HepG2 (cell line): Measurements from ENCODE around the gene UBXN1. TPM values are rescaled to one million over a fixed set of nuclear protein-coding genes. Genes with fewer than 3 reads are reported as not detected.

ENCODE experiments used
- AHR ChIP-seq: IDR thresholded peaks from 2 replicates; pipeline ENCODE4 v1.6.1; 2018; ENCODE audit warnings: missing genetic modification reagents, missing compliant biosample characterization
- ARID2 ChIP-seq: sonication (generic); formaldehyde crosslinking; IDR thresholded peaks from 2 replicates; pipeline ENCODE4 v1.8.1; 2022; ENCODE audit warnings: mild to moderate bottlenecking, missing genetic modification reagents, borderline replicate concordance
- DMAP1 ChIP-seq: IDR thresholded peaks from 2 replicates; pipeline ENCODE4 v1.6.1; 2016
- DR1 ChIP-seq: sonication (generic); formaldehyde crosslinking; IDR thresholded peaks from 2 replicates; pipeline ENCODE4 v1.8.0; 2021; ENCODE audit warnings: mild to moderate bottlenecking, missing genetic modification reagents, inconsistent platforms
- GABPB1 ChIP-seq: IDR thresholded peaks from 2 replicates; pipeline ENCODE4 v1.6.1; 2016; ENCODE audit warnings: mild to moderate bottlenecking, missing genetic modification reagents, moderate library complexity, missing compliant biosample characterization
- HNF1B ChIP-seq: sonication (generic); formaldehyde crosslinking; IDR thresholded peaks from 2 replicates; pipeline ENCODE4 v1.5.1; 2020; ENCODE audit warnings: mild to moderate bottlenecking, moderate library complexity, missing genetic modification reagents
- PHF20 ChIP-seq: sonication (generic); formaldehyde crosslinking; IDR thresholded peaks from 2 replicates; pipeline ENCODE4 v1.5.0; 2020; ENCODE audit warnings: mild to moderate bottlenecking, missing genetic modification reagents
- TARDBP ChIP-seq: sonication (generic); formaldehyde crosslinking; IDR thresholded peaks from 2 replicates; pipeline ENCODE4 v1.8.0; 2022; ENCODE audit warnings: mild to moderate bottlenecking, missing genetic modification reagents
- TSC22D2 ChIP-seq: sonication (generic); formaldehyde crosslinking; IDR thresholded peaks from 2 replicates; pipeline ENCODE4 v1.5.1; 2020; ENCODE audit warnings: missing genetic modification reagents, mild to moderate bottlenecking, borderline replicate concordance
- YEATS4 ChIP-seq: sonication (generic); formaldehyde crosslinking; IDR thresholded peaks from 2 replicates; pipeline ENCODE4 v1.4.0; 2020; ENCODE audit warnings: missing genetic modification reagents, borderline replicate concordance
- ZBTB39 ChIP-seq: sonication (generic); formaldehyde crosslinking; IDR thresholded peaks from 2 replicates; pipeline ENCODE4 v1.5.0; 2020; ENCODE audit warnings: missing genetic modification reagents
- ZNF224 ChIP-seq: sonication (generic); formaldehyde crosslinking; IDR thresholded peaks from 2 replicates; pipeline ENCODE4 v1.5.0; 2020; ENCODE audit warnings: mild to moderate bottlenecking, missing genetic modification reagents
- ZNF225 ChIP-seq: sonication (generic); formaldehyde crosslinking; IDR thresholded peaks from 2 replicates; pipeline ENCODE4 v1.4.0; 2020; ENCODE audit warnings: mild to moderate bottlenecking, missing genetic modification reagents
- ZNF598 ChIP-seq: sonication (generic); formaldehyde crosslinking; IDR thresholded peaks from 2 replicates; pipeline ENCODE4 v1.5.1; 2020; ENCODE audit warnings: mild to moderate bottlenecking, missing genetic modification reagents, borderline replicate concordance
- ZNF687 ChIP-seq: sonication (generic); formaldehyde crosslinking; IDR thresholded peaks from 2 replicates; pipeline ENCODE4 v1.5.1; 2020; ENCODE audit warnings: mild to moderate bottlenecking, missing genetic modification reagents, moderate library complexity
- ZNF788 ChIP-seq: sonication (generic); formaldehyde crosslinking; IDR thresholded peaks from 2 replicates; pipeline ENCODE4 v1.5.0; 2020; ENCODE audit warnings: mild to moderate bottlenecking, missing genetic modification reagents, borderline replicate concordance
- polyA plus RNA-seq, 8 experiments: library from polyadenylated mRNA; depleted of rRNA in 3 of 8; stranded (reverse) in 7 of 8; unstranded in 1 of 8; fragments of >200 nt; fragmentation: Illumina TruSeq in 4 of 8; extraction: Trizol in 4 of 8; gene quantifications; 2 replicates each; pipeline versions ENCODE4 v1.2.1 to v1.2.3, GENCODE V29; 2011 to 2016; ENCODE audit warnings: low read depth in 4 of 8, missing spikeins in 1 of 8, mixed read lengths in 1 of 8; ENCODE audit not compliant: insufficient read depth in 1 of 8
- total RNA-seq, 5 experiments: library from RNA; depleted of rRNA; stranded (reverse); fragments of >200 nt; fragmentation: Illumina TruSeq; extraction: Trizol; gene quantifications; 2 replicates each; pipeline ENCODE4 v1.2.3, GENCODE V29; 2016; ENCODE audit warnings: low read depth in 1 of 5
- TF ChIP-seq, protein P1 (sequence below): IDR thresholded peaks from 2 replicates; pipeline ENCODE4 v1.6.1; 2018; ENCODE audit warnings: missing genetic modification reagents, mild to moderate bottlenecking, missing compliant biosample characterization
- TF ChIP-seq, protein P2 (sequence below): sonication (generic); formaldehyde crosslinking; IDR thresholded peaks from 2 replicates; pipeline ENCODE4 v1.8.0; 2023; ENCODE audit warnings: mild to moderate bottlenecking, missing genetic modification reagents

The UBXN1 gene
- total and polyA plus RNA-seq, 2 of the 13 experiments (the other 11 are each of a cell fraction or from before 2014, with no cell fraction given), result 47.5 to 52.4 TPM

GRCh38 chr11:62678770-62679696 lies at the start of gene UBXN1 (continued):
- no peak for TF ChIP-seq AHR (CRISPR knock-in tag)
- TF ChIP-seq, protein P1, sequence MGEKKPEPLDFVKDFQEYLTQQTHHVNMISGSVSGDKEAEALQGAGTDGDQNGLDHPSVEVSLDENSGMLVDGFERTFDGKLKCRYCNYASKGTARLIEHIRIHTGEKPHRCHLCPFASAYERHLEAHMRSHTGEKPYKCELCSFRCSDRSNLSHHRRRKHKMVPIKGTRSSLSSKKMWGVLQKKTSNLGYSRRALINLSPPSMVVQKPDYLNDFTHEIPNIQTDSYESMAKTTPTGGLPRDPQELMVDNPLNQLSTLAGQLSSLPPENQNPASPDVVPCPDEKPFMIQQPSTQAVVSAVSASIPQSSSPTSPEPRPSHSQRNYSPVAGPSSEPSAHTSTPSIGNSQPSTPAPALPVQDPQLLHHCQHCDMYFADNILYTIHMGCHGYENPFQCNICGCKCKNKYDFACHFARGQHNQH (CRISPR knock-in tag), result peak; percentile 60; the same call in 1 of the 2 replicates
- peak; percentile 75; the same call in 1 of the 2 replicates for TF ChIP-seq YEATS4
- peak; percentile 74 for TF ChIP-seq ZNF598 (CRISPR knock-in tag)
- peak; percentile 68 for TF ChIP-seq DR1 (CRISPR knock-in tag)
- TF ChIP-seq, protein P2, sequence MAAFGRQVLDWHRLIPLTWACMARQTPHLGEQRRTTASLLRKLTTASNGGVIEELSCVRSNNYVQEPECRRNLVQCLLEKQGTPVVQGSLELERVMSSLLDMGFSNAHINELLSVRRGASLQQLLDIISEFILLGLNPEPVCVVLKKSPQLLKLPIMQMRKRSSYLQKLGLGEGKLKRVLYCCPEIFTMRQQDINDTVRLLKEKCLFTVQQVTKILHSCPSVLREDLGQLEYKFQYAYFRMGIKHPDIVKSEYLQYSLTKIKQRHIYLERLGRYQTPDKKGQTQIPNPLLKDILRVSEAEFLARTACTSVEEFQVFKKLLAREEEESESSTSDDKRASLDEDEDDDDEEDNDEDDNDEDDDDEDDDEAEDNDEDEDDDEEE (CRISPR knock-in tag), result 0 out of 2 replicates have a peak, but pooled peaks have one; percentile 51
- peak; percentile 63; the same call in 1 of the 2 replicates for TF ChIP-seq HNF1B
- peak; percentile 88 for TF ChIP-seq ZNF687
- TF ChIP-seq ZNF788 (CRISPR knock-in tag), result peak; percentile 77; the same call in 1 of the 2 replicates
- peak; percentile 86 for TF ChIP-seq TARDBP
- TF ChIP-seq GABPB1, result peak; percentile 98
- TF ChIP-seq ZNF224 (CRISPR knock-in tag), result peak; percentile 56; the same call in 1 of the 2 replicates
- peak; percentile 24; the same call in 1 of the 2 replicates for TF ChIP-seq DMAP1 (CRISPR knock-in tag)
- TF ChIP-seq ARID2 (CRISPR knock-in tag), result peak; percentile 54; the same call in 1 of the 2 replicates
- no peak for TF ChIP-seq ZBTB39 (CRISPR knock-in tag)
- TF ChIP-seq PHF20 (CRISPR knock-in tag), result peak; percentile 97
- TF ChIP-seq ZNF225 (CRISPR knock-in tag), result no peak
- TF ChIP-seq TSC22D2 (CRISPR knock-in tag), result peak; percentile 81; the same call in 1 of the 2 replicates
